Measurements from ENCODE around the gene RASSF9. TPM values are rescaled to one million over a fixed set of nuclear protein-coding genes. Genes with fewer than 3 reads are reported as not detected.

The RASSF9 gene
- total and polyA plus RNA-seq, 7 experiments from 2014 or later: not detected

- H3K9me3 ChIP-seq (ENCODE audit: control insufficient read depth in 2 of 3, low read length in 3 of 3): peaks cover 0 to 3% (median 0%) of the 10 kb centered on the region in 3 experiments
- ChIA-PET POLR2A (no interaction called here), CTCF (no interaction called here)
- Mint-ChIP-seq H3K4me1 (no peaks in the 10 kb centered on the region), H3K9me3 (peaks cover 0 to 22% (median 7%) of the 10 kb centered on the region in 11 donors), H3K27me3 (no peaks in the 10 kb centered on the region), H3K36me3 (no peaks in the 10 kb centered on the region), H3K4me3 (no peak overlapping the region), H3K27ac (no peak overlapping the region)
- H3K27me3 ChIP-seq (ENCODE audit: control insufficient read depth in 2 of 2, insufficient read depth in 2 of 2, low read length in 2 of 2): no peaks in the 10 kb centered on the region
- intact Hi-C loops (cut with micrococcal nuclease): no loop called here
- DNase-seq (no peak), ATAC-seq (no peak)
- H3K4me1 ChIP-seq (ENCODE audit: control insufficient read depth in 2 of 2, insufficient read depth in 2 of 2, low read length in 2 of 2): no peaks in the 10 kb centered on the region
- no peaks in the 10 kb centered on the region for H3K36me3 ChIP-seq (ENCODE audit: control insufficient read depth in 2 of 3, insufficient read depth in 3 of 3, low read length in 3 of 3)
- no peak overlapping the region for H3K27ac ChIP-seq (ENCODE audit: low read depth, low read length)
- H3K4me3 ChIP-seq (ENCODE audit: low read length): no peak overlapping the region
Observed at GRCh38 chr12:85755760-85756159, 80.4 kb downstream of the RASSF9 start.

Other genes starting within 250 kb of the RASSF9 start
- gene NTS, start 37.9 kb upstream of the RASSF9 start, total RNA-seq: not detected
- not detected for gene NTS, start 37.9 kb upstream of the RASSF9 start, polyA plus RNA-seq